HL-60 (cell line): ENCODE data around the gene CETP.

Experiments
- DNase-seq, 2 experiments: peaks; one replicate each; pipeline ENCODE4 v3.0.0-alpha.2; 2010 to 2020; ENCODE audit warnings: low read depth in 1 of 2, low spot score in 1 of 2
- H3K27ac ChIP-seq: fragments of 250-450 bp; sonication (Bioruptor Pico); replicated peaks from 2 replicates; pipeline ENCODE4 v1.5.1; 2020; ENCODE audit warnings: mild to moderate bottlenecking, moderate library complexity
- H3K27me3 ChIP-seq: fragments of 250-450 bp; sonication (Bioruptor Pico); 2 replicates; pipeline ENCODE4 v1.5.1; 2021; ENCODE audit warnings: mild to moderate bottlenecking, moderate library complexity; ENCODE audit not compliant: insufficient read depth, poor library complexity, severe bottlenecking
- H3K4me3 ChIP-seq: replicated peaks from 2 replicates; pipeline ENCODE4 v1.5.1; 2011; ENCODE audit warnings: mild to moderate bottlenecking, control low read depth, low read length; ENCODE audit not compliant: insufficient read depth
- CTCF ChIP-seq: IDR thresholded peaks from one replicate; pipeline ENCODE4 v1.5.1; 2011; ENCODE audit warnings: low read length, control low read depth, inconsistent platforms; ENCODE audit not compliant: insufficient read depth
- GABPA ChIP-seq: IDR thresholded peaks from 2 replicates; pipeline ENCODE4 v1.6.1; 2012; ENCODE audit warnings: low read depth
- POLR2AphosphoS5 ChIP-seq: IDR thresholded peaks from 2 replicates; pipeline ENCODE4 v1.6.1; 2012; ENCODE audit warnings: low read depth
- REST ChIP-seq: IDR thresholded peaks from 2 replicates; pipeline ENCODE4 v1.6.1; 2012; ENCODE audit warnings: low read depth; ENCODE audit not compliant: insufficient replicate concordance
- SPI1 ChIP-seq: IDR thresholded peaks from 2 replicates; pipeline ENCODE4 v1.6.1; 2012; ENCODE audit warnings: low read depth, mild to moderate bottlenecking, borderline replicate concordance

Gene CETP

GRCh38 chr16:56980792-56981724 lies 19.3 kb downstream of the CETP start:
- Histone ChIP-seq H3K27ac (no peak overlapping the region), H3K4me3 (no peak overlapping the region), H3K27me3 (no peaks in the 10 kb centered on the region)
- TF ChIP-seq SPI1 = no peak
- no peak for TF ChIP-seq CTCF
- TF ChIP-seq REST = no peak
- DNase-seq = no peak

- no peaks in the 10 kb centered on the region for H3K27me3 ChIP-seq
- no peak for DNase-seq
- TF ChIP-seq REST (no peak), SPI1 (no peak), CTCF (no peak), POLR2AphosphoS5 (no peak), GABPA (no peak)
- no peak overlapping the region for H3K27ac ChIP-seq
- H3K4me3 ChIP-seq = no peak overlapping the region
Measured at GRCh38 chr16:56981729-56982271, 20.1 kb downstream of the CETP start.

- TF ChIP-seq REST (no peak), GABPA (no peak), SPI1 (no peak), CTCF (no peak), POLR2AphosphoS5 (no peak)
Measured at GRCh38 chr16:56982695-56983094, 20.9 kb downstream of the CETP start.

More at GRCh38 chr16:56982695-56983094, 20.9 kb downstream of the CETP start:
- no peak overlapping the region for H3K27ac ChIP-seq
- no peaks in the 10 kb centered on the region for H3K27me3 ChIP-seq
- no peak overlapping the region for H3K4me3 ChIP-seq
- DNase-seq = no peak
